HepG2 (cell line): Measurements from ENCODE around the gene FMNL2. TPM values are rescaled to one million over a fixed set of nuclear protein-coding genes. Genes with fewer than 3 reads are reported as not detected.

Experiments
- AGO2 ChIP-seq: fragments of 200-400 bp; formaldehyde crosslinking; optimal IDR thresholded peaks from 2 replicates; pipeline ENCODE3; 2017; ENCODE audit warnings: mild to moderate bottlenecking, low read depth, low read length, moderate library complexity
- ARID2 ChIP-seq: sonication (generic); formaldehyde crosslinking; IDR thresholded peaks from 2 replicates; pipeline ENCODE4 v1.8.1; 2022; ENCODE audit warnings: mild to moderate bottlenecking, missing genetic modification reagents, borderline replicate concordance
- CBFB ChIP-seq: sonication (generic); formaldehyde crosslinking; IDR thresholded peaks from 2 replicates; pipeline ENCODE4 v1.4.0; 2020; ENCODE audit warnings: missing genetic modification reagents
- CREM ChIP-seq, 2 experiments: sonication (generic) in 1 of 2; formaldehyde crosslinking in 1 of 2; IDR thresholded peaks; 2 replicates each; pipeline versions ENCODE4 v1.4.0 to v1.6.1; 2016 to 2020; ENCODE audit warnings: antibody characterized with exemption in 1 of 2, mild to moderate bottlenecking in 1 of 2, missing genetic modification reagents in 1 of 2
- ELF3 ChIP-seq: IDR thresholded peaks from 2 replicates; pipeline ENCODE4 v1.6.1; 2016; ENCODE audit warnings: missing genetic modification reagents, missing compliant biosample characterization
- FOXA1 ChIP-seq, 2 experiments: fragments of 450-650 bp in 1 of 2; sonication (generic) in 1 of 2; formaldehyde crosslinking in 1 of 2; IDR thresholded peaks; 2 replicates each; pipeline versions ENCODE4 v1.4.0 to v1.6.1; 2016 to 2020; ENCODE audit warnings: missing genetic modification reagents in 1 of 2
- GFI1 ChIP-seq: sonication (generic); formaldehyde crosslinking; IDR thresholded peaks from 2 replicates; pipeline ENCODE4 v1.5.0; 2020; ENCODE audit warnings: missing genetic modification reagents, mild to moderate bottlenecking, borderline replicate concordance
- GPN1 ChIP-seq: sonication (generic); formaldehyde crosslinking; IDR thresholded peaks from 2 replicates; pipeline ENCODE4 v1.5.1; 2020; ENCODE audit warnings: missing genetic modification reagents, borderline replicate concordance
- HCFC1 ChIP-seq: fragments of 150-350 bp; IDR thresholded peaks from 2 replicates; pipeline ENCODE4 v1.6.1; 2014; ENCODE audit warnings: low read depth, low read length
- HNF4A ChIP-seq: sonication (generic); formaldehyde crosslinking; IDR thresholded peaks from 2 replicates; pipeline ENCODE4 v1.4.0; 2020; ENCODE audit warnings: missing genetic modification reagents
- HOXD1 ChIP-seq: sonication (generic); formaldehyde crosslinking; IDR thresholded peaks from 2 replicates; pipeline ENCODE4 v1.5.0; 2020; ENCODE audit warnings: missing genetic modification reagents
- IRF2 ChIP-seq: IDR thresholded peaks from 2 replicates; pipeline ENCODE4 v1.6.1; 2018; ENCODE audit warnings: missing genetic modification reagents, missing compliant biosample characterization
- MED13 ChIP-seq: sonication (generic); formaldehyde crosslinking; IDR thresholded peaks from 2 replicates; pipeline ENCODE4 v1.5.0; 2020; ENCODE audit warnings: missing genetic modification reagents
- NR2F2 ChIP-seq: IDR thresholded peaks from 2 replicates; pipeline ENCODE4 v1.6.1; 2012; ENCODE audit warnings: low read depth, inconsistent platforms, borderline replicate concordance
- RBM22 ChIP-seq: fragments of 200-400 bp; formaldehyde crosslinking; optimal IDR thresholded peaks from 2 replicates; pipeline ENCODE3; 2017; ENCODE audit warnings: mild to moderate bottlenecking, low read length, moderate library complexity
- SALL1 ChIP-seq: sonication (generic); formaldehyde crosslinking; IDR thresholded peaks from 2 replicates; pipeline ENCODE4 v1.8.0; 2022; ENCODE audit warnings: mild to moderate bottlenecking, missing genetic modification reagents
- SCMH1 ChIP-seq: sonication (generic); formaldehyde crosslinking; IDR thresholded peaks from 2 replicates; pipeline ENCODE4 v1.9.0; 2021; ENCODE audit warnings: missing genetic modification reagents, mild to moderate bottlenecking, borderline replicate concordance
- SP5 ChIP-seq: IDR thresholded peaks from 2 replicates; pipeline ENCODE4 v1.6.1; 2016; ENCODE audit warnings: low read depth, borderline replicate concordance
- THRA ChIP-seq: sonication (generic); formaldehyde crosslinking; IDR thresholded peaks from 2 replicates; pipeline ENCODE4 v1.4.0; 2020; ENCODE audit warnings: missing genetic modification reagents, borderline replicate concordance
- TMF1 ChIP-seq: sonication (generic); formaldehyde crosslinking; IDR thresholded peaks from 2 replicates; pipeline ENCODE4 v1.8.1; 2022; ENCODE audit warnings: low read depth, missing genetic modification reagents
- ZFP1 ChIP-seq: IDR thresholded peaks from 2 replicates; pipeline ENCODE4 v1.6.1; 2016
- ZNF136 ChIP-seq: sonication (generic); formaldehyde crosslinking; IDR thresholded peaks from 2 replicates; pipeline ENCODE4 v1.8.1; 2022; ENCODE audit warnings: low read depth, mild to moderate bottlenecking, moderate library complexity, missing genetic modification reagents
- ZNF256 ChIP-seq: sonication (generic); formaldehyde crosslinking; conservative IDR thresholded peaks from 2 replicates; pipeline ENCODE4 v1.4.0; 2020; ENCODE audit warnings: missing genetic modification reagents
- ZNF501 ChIP-seq: sonication (generic); formaldehyde crosslinking; IDR thresholded peaks from 2 replicates; pipeline ENCODE4 v1.5.1; 2020; ENCODE audit warnings: mild to moderate bottlenecking, moderate library complexity, missing genetic modification reagents
- ZNF773 ChIP-seq: sonication (generic); formaldehyde crosslinking; IDR thresholded peaks from 2 replicates; pipeline ENCODE4 v1.4.0; 2020; ENCODE audit warnings: missing genetic modification reagents, borderline replicate concordance
- polyA plus RNA-seq, 8 experiments: library from polyadenylated mRNA; depleted of rRNA in 3 of 8; stranded (reverse) in 7 of 8; unstranded in 1 of 8; fragments of >200 nt; fragmentation: Illumina TruSeq in 4 of 8; extraction: Trizol in 4 of 8; gene quantifications; 2 replicates each; pipeline versions ENCODE4 v1.2.1 to v1.2.3, GENCODE V29; 2011 to 2016; ENCODE audit warnings: low read depth in 4 of 8, missing spikeins in 1 of 8, mixed read lengths in 1 of 8; ENCODE audit not compliant: insufficient read depth in 1 of 8
- total RNA-seq, 5 experiments: library from RNA; depleted of rRNA; stranded (reverse); fragments of >200 nt; fragmentation: Illumina TruSeq; extraction: Trizol; gene quantifications; 2 replicates each; pipeline ENCODE4 v1.2.3, GENCODE V29; 2016; ENCODE audit warnings: low read depth in 1 of 5
- TF ChIP-seq, protein P1 (sequence below): sonication (generic); formaldehyde crosslinking; IDR thresholded peaks from 2 replicates; pipeline ENCODE4 v1.5.1; 2020; ENCODE audit warnings: mild to moderate bottlenecking, missing genetic modification reagents, borderline replicate concordance
- TF ChIP-seq, protein P2 (sequence below): sonication (generic); formaldehyde crosslinking; conservative IDR thresholded peaks from 2 replicates; pipeline ENCODE4 v1.4.0; 2020; ENCODE audit warnings: missing genetic modification reagents
- TF ChIP-seq, protein P3 (sequence below): IDR thresholded peaks from 2 replicates; pipeline ENCODE4 v1.6.1; 2012; ENCODE audit warnings: low read depth, low read length, improper control_type of control experiment

The FMNL2 gene
- total and polyA plus RNA-seq, 2 of the 13 experiments (the other 11 are each of a cell fraction or from before 2014, with no cell fraction given): 66.5 to 67.7 TPM

DNA sequence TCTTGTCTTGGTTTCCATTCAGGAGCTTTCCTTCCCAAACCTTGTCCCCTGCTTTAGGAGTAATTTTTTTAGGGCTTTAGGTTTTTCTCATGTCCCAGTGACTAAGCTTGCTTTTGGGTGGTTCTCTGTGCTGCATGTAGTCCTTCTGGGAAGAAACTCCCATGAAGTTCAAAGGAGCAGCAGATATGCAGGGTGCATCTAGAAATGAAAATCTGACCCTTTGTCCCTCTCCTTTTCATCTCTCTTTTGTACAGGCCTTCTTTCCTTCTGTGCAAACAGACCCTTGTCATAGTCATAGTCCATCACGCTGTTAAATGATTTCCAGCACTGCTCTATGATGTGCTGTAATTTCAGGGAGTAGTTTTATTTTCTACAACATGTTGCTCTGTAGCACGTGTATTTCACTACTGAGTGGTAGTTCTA is 20.4 kb downstream of the FMNL2 start (continued):
- TF ChIP-seq, protein P1, sequence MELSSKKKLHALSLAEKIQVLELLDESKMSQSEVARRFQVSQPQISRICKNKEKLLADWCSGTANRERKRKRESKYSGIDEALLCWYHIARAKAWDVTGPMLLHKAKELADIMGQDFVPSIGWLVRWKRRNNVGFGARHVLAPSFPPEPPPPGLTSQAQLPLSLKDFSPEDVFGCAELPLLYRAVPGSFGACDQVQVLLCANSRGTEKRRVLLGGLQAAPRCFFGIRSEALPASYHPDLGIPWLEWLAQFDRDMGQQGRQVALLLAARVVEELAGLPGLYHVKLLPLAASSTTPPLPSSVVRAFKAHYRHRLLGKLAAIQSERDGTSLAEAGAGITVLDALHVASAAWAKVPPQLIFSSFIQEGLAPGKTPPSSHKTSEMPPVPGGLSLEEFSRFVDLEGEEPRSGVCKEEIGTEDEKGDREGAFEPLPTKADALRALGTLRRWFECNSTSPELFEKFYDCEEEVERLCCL (CRISPR knock-in tag): no peak
- TF ChIP-seq ZNF256 (no peak), AGO2 (peak; percentile 46), HNF4A (CRISPR knock-in tag) (peak; percentile 60), GPN1 (no peak), MED13 (CRISPR knock-in tag) (no peak), ZNF501 (CRISPR knock-in tag) (no peak), ARID2 (CRISPR knock-in tag) (no peak), FOXA1 (IDR thresholded peaks at IDR 0.05) (no peak), FOXA1 (CRISPR knock-in tag; IDR thresholded peaks at IDR 0.05) (peak; percentile 66), TMF1 (CRISPR knock-in tag) (no peak), SP5 (CRISPR knock-in tag) (0 out of 2 replicates have a peak, but pooled peaks have one; percentile 8), HCFC1 (no peak), SCMH1 (CRISPR knock-in tag) (no peak), ZNF773 (no peak), RBM22 (peak; percentile 60), THRA (CRISPR knock-in tag) (0 out of 2 replicates have a peak, but pooled peaks have one; percentile 10), IRF2 (CRISPR knock-in tag) (0 out of 2 replicates have a peak, but pooled peaks have one; percentile 34), HOXD1 (no peak), NR2F2 (peak; percentile 87), CREM (IDR thresholded peaks at IDR 0.05) (peak; percentile 66), CREM (CRISPR knock-in tag; IDR thresholded peaks at IDR 0.05) (no peak), CBFB (CRISPR knock-in tag) (no peak), SALL1 (CRISPR knock-in tag) (peak; percentile 57; the same call in 1 of the 2 replicates), ZNF136 (CRISPR knock-in tag) (no peak), ELF3 (CRISPR knock-in tag) (peak; percentile 36; the same call in 1 of the 2 replicates), ZFP1 (CRISPR knock-in tag) (no peak), GFI1 (CRISPR knock-in tag) (peak; percentile 83)
- TF ChIP-seq, protein P2, sequence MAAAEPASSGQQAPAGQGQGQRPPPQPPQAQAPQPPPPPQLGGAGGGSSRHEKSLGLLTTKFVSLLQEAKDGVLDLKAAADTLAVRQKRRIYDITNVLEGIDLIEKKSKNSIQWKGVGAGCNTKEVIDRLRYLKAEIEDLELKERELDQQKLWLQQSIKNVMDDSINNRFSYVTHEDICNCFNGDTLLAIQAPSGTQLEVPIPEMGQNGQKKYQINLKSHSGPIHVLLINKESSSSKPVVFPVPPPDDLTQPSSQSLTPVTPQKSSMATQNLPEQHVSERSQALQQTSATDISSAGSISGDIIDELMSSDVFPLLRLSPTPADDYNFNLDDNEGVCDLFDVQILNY (CRISPR knock-in tag): no peak
- TF ChIP-seq, protein P3, sequence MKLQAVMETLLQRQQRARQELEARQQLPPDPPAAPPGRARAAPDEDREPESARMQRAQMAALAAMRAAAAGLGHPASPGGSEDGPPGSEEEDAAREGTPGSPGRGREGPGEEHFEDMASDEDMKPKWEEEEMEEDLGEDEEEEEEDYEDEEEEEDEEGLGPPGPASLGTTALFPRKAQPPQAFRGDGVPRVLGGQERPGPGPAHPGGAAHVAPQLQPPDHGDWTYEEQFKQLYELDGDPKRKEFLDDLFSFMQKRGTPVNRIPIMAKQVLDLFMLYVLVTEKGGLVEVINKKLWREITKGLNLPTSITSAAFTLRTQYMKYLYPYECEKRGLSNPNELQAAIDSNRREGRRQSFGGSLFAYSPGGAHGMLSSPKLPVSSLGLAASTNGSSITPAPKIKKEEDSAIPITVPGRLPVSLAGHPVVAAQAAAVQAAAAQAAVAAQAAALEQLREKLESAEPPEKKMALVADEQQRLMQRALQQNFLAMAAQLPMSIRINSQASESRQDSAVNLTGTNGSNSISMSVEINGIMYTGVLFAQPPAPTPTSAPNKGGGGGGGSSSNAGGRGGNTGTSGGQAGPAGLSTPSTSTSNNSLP: peak; percentile 41; the same call in 1 of the 2 replicates
